ENCODE measurements around the gene ATP1A1. TPM values are rescaled to one million over a fixed set of nuclear protein-coding genes. Genes with fewer than 3 reads are reported as not detected.

ATP1A1 gene
- total and polyA plus RNA-seq, 9 of the 15 experiments (the other 6 are each of a cell fraction or from before 2014, with no cell fraction given) = 99.3 to 513 (median 234) TPM

DNA sequence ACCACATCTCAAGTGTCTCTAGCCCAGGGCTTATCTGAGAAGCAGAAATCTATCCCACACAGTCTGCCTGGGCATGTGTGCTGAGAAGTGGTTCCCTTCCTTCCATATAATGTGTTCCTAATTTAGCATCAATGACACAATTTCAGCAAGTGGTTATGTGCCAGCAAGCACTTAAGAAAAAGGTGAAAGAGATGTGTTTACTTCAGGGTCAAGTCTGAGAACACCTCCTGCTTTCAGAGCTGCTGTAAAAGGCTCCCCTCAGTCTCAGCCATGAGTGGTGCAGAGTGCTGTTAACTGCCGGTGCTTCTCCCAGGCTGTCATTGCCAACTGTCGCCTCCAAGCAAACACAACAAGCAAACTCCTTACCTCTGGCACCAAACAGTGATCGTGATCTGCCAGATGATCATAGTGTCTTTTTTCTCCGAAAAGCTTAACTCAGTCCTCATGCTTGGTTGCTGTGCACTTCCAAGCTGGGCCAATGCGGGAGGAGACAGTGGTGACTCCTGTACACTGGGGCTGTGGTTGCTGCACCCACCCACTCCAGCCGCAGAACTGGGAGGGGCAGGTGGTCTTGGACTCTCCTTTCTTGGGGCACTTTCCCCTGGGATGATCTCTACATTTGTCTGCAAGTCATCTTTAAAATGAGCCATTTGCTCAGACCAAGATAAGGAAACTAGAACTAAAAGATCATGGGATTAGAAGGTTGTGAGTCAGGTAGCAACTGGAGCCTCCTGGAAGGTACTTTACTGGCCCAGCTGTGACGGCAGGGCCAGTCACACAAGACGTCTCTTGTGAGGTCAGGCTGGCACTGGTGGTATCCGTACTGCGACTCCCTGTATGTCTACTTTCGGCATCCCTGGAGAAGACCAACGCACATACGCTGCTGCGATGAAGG is 32.4 kb downstream of the ATP1A1 start (continued):
- TF ChIP-seq JUND (IDR thresholded peaks at IDR 0.05; ENCODE audit: borderline replicate concordance, low read depth, low read length) = 0 out of 2 replicates have a peak, but pooled peaks have one; percentile 28
- TF ChIP-seq JUND (tag; IDR thresholded peaks at IDR 0.05; ENCODE audit: borderline replicate concordance, low read depth, low read length) = no peak; the same call in 2 of the 3 replicates
- TF ChIP-seq, protein P1, sequence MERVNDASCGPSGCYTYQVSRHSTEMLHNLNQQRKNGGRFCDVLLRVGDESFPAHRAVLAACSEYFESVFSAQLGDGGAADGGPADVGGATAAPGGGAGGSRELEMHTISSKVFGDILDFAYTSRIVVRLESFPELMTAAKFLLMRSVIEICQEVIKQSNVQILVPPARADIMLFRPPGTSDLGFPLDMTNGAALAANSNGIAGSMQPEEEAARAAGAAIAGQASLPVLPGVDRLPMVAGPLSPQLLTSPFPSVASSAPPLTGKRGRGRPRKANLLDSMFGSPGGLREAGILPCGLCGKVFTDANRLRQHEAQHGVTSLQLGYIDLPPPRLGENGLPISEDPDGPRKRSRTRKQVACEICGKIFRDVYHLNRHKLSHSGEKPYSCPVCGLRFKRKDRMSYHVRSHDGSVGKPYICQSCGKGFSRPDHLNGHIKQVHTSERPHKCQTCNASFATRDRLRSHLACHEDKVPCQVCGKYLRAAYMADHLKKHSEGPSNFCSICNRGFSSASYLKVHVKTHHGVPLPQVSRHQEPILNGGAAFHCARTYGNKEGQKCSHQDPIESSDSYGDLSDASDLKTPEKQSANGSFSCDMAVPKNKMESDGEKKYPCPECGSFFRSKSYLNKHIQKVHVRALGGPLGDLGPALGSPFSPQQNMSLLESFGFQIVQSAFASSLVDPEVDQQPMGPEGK (CRISPR knock-in tag; IDR thresholded peaks at IDR 0.05; ENCODE audit: borderline replicate concordance) = no peak
- TF ChIP-seq, protein P2, sequence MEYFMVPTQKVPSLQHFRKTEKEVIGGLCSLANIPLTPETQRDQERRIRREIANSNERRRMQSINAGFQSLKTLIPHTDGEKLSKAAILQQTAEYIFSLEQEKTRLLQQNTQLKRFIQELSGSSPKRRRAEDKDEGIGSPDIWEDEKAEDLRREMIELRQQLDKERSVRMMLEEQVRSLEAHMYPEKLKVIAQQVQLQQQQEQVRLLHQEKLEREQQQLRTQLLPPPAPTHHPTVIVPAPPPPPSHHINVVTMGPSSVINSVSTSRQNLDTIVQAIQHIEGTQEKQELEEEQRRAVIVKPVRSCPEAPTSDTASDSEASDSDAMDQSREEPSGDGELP (CRISPR knock-in tag; IDR thresholded peaks at IDR 0.05; ENCODE audit: borderline replicate concordance) = peak; percentile 50; the same call in 1 of the 2 replicates
- TF ChIP-seq U2AF1 (optimal IDR thresholded peaks at IDR 0.05; ENCODE audit: low read depth, low read length) = no peak
- TF ChIP-seq, protein P3, sequence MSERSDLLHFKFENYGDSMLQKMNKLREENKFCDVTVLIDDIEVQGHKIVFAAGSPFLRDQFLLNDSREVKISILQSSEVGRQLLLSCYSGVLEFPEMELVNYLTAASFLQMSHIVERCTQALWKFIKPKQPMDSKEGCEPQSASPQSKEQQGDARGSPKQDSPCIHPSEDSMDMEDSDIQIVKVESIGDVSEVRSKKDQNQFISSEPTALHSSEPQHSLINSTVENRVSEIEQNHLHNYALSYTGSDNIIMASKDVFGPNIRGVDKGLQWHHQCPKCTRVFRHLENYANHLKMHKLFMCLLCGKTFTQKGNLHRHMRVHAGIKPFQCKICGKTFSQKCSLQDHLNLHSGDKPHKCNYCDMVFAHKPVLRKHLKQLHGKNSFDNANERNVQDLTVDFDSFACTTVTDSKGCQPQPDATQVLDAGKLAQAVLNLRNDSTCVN (CRISPR knock-in tag; IDR thresholded peaks at IDR 0.05) = no peak
- TF ChIP-seq SAP30 (IDR thresholded peaks at IDR 0.05; ENCODE audit: borderline replicate concordance, insufficient read depth, low read depth, low read length, poor library complexity, severe bottlenecking) = no peak
- TF ChIP-seq NFE2 (IDR thresholded peaks at IDR 0.05; ENCODE audit: low read depth) = peak; percentile 47; the same call in 1 of the 2 replicates
- peak; percentile 4; the same call in 1 of the 2 replicates for TF ChIP-seq C11orf30 (IDR thresholded peaks at IDR 0.05; ENCODE audit: low read depth)
- no peak for TF ChIP-seq KDM2B (CRISPR knock-in tag; IDR thresholded peaks at IDR 0.05)
- no peak for TF ChIP-seq MCM2 (IDR thresholded peaks at IDR 0.05; ENCODE audit: low read depth)
- TF ChIP-seq ZBTB7A (IDR thresholded peaks at IDR 0.05; ENCODE audit: borderline replicate concordance, control insufficient read depth, low read depth, low read length) = peak; percentile 31; the same call in 1 of the 2 replicates
- TF ChIP-seq, protein P4, sequence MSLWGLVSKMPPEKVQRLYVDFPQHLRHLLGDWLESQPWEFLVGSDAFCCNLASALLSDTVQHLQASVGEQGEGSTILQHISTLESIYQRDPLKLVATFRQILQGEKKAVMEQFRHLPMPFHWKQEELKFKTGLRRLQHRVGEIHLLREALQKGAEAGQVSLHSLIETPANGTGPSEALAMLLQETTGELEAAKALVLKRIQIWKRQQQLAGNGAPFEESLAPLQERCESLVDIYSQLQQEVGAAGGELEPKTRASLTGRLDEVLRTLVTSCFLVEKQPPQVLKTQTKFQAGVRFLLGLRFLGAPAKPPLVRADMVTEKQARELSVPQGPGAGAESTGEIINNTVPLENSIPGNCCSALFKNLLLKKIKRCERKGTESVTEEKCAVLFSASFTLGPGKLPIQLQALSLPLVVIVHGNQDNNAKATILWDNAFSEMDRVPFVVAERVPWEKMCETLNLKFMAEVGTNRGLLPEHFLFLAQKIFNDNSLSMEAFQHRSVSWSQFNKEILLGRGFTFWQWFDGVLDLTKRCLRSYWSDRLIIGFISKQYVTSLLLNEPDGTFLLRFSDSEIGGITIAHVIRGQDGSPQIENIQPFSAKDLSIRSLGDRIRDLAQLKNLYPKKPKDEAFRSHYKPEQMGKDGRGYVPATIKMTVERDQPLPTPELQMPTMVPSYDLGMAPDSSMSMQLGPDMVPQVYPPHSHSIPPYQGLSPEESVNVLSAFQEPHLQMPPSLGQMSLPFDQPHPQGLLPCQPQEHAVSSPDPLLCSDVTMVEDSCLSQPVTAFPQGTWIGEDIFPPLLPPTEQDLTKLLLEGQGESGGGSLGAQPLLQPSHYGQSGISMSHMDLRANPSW (CRISPR knock-in tag; IDR thresholded peaks at IDR 0.05) = no peak
- TF ChIP-seq, protein P5, sequence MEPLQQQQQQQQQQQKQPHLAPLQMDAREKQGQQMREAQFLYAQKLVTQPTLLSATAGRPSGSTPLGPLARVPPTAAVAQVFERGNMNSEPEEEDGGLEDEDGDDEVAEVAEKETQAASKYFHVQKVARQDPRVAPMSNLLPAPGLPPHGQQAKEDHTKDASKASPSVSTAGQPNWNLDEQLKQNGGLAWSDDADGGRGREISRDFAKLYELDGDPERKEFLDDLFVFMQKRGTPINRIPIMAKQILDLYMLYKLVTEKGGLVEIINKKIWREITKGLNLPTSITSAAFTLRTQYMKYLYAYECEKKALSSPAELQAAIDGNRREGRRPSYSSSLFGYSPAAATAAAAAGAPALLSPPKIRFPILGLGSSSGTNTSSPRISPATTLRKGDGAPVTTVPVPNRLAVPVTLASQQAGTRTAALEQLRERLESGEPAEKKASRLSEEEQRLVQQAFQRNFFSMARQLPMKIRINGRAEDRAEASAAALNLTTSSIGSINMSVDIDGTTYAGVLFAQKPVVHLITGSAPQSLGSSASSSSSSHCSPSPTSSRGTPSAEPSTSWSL (CRISPR knock-in tag; IDR thresholded peaks at IDR 0.05; ENCODE audit: borderline replicate concordance) = no peak
- TF ChIP-seq SMC3 (conservative IDR thresholded peaks at IDR 0.05; ENCODE audit: insufficient read depth, low read depth, low read length) = no peak
- no peak for TF ChIP-seq POU5F1 (IDR thresholded peaks at IDR 0.05; ENCODE audit: borderline replicate concordance, low read depth, low read length, partially characterized antibody)
